ENCODE data around the gene CHCHD6. TPM values are rescaled to one million over a fixed set of nuclear protein-coding genes. Genes with fewer than 3 reads are reported as not detected.

CHCHD6 gene
- total RNA-seq, 1 experiment from 2014 or later = 40.9 TPM

GRCh38 chr3:126998320-126998719 lies 294.3 kb downstream of the CHCHD6 start (continued):
- TF ChIP-seq, protein P1, sequence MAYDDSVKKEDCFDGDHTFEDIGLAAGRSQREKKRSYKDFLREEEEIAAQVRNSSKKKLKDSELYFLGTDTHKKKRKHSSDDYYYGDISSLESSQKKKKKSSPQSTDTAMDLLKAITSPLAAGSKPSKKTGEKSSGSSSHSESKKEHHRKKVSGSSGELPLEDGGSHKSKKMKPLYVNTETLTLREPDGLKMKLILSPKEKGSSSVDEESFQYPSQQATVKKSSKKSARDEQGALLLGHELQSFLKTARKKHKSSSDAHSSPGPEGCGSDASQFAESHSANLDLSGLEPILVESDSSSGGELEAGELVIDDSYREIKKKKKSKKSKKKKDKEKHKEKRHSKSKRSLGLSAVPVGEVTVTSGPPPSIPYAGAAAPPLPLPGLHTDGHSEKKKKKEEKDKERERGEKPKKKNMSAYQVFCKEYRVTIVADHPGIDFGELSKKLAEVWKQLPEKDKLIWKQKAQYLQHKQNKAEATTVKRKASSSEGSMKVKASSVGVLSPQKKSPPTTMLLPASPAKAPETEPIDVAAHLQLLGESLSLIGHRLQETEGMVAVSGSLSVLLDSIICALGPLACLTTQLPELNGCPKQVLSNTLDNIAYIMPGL (CRISPR knock-in tag; IDR thresholded peaks at IDR 0.05) = no peak
- TF ChIP-seq NR2C2 (CRISPR knock-in tag; IDR thresholded peaks at IDR 0.05) = no peak
- TF ChIP-seq ZNF423 (CRISPR knock-in tag; IDR thresholded peaks at IDR 0.05) = no peak
- TF ChIP-seq KAT7 (CRISPR knock-in tag; IDR thresholded peaks at IDR 0.05; ENCODE audit: borderline replicate concordance) = no peak
- no peak for TF ChIP-seq FOXP1 (CRISPR knock-in tag; IDR thresholded peaks at IDR 0.05; ENCODE audit: borderline replicate concordance)
- TF ChIP-seq, protein P2, sequence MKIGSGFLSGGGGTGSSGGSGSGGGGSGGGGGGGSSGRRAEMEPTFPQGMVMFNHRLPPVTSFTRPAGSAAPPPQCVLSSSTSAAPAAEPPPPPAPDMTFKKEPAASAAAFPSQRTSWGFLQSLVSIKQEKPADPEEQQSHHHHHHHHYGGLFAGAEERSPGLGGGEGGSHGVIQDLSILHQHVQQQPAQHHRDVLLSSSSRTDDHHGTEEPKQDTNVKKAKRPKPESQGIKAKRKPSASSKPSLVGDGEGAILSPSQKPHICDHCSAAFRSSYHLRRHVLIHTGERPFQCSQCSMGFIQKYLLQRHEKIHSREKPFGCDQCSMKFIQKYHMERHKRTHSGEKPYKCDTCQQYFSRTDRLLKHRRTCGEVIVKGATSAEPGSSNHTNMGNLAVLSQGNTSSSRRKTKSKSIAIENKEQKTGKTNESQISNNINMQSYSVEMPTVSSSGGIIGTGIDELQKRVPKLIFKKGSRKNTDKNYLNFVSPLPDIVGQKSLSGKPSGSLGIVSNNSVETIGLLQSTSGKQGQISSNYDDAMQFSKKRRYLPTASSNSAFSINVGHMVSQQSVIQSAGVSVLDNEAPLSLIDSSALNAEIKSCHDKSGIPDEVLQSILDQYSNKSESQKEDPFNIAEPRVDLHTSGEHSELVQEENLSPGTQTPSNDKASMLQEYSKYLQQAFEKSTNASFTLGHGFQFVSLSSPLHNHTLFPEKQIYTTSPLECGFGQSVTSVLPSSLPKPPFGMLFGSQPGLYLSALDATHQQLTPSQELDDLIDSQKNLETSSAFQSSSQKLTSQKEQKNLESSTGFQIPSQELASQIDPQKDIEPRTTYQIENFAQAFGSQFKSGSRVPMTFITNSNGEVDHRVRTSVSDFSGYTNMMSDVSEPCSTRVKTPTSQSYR (CRISPR knock-in tag; IDR thresholded peaks at IDR 0.05) = no peak

- H3K9me3 Mint-ChIP-seq = no peaks in the 10 kb centered on the region
- no peak for ATAC-seq
- H3K4me1 Mint-ChIP-seq = peaks cover 26% of the 10 kb centered on the region
- TF ChIP-seq FOXP4 (CRISPR knock-in tag; IDR thresholded peaks at IDR 0.05) (no peak), ZNF138 (CRISPR knock-in tag; conservative IDR thresholded peaks at IDR 0.05) (no peak), TCF7 (CRISPR knock-in tag; IDR thresholded peaks at IDR 0.05; ENCODE audit: low read depth) (no peak)
- H3K4me3 Mint-ChIP-seq = no peak overlapping the region
- no peaks in the 10 kb centered on the region for H3K36me3 Mint-ChIP-seq
- ChIA-PET CTCF (interaction anchor here (2.3 kb wide), 1 partner anchor 16 kb away, joined by 8 read pairs; the partner anchor contains the start of gene PLXNA1), POLR2A (no interaction called here)
- peak overlapping the region; percentile 36; the same call in 1 of the 2 replicates for H3K27ac Mint-ChIP-seq
- no peaks in the 10 kb centered on the region for H3K27me3 Mint-ChIP-seq (ENCODE audit: low read depth)
- no peak for DNase-seq (ENCODE audit: low spot score)
Measured at GRCh38 chr3:126998728-126999127, 294.7 kb downstream of the CHCHD6 start.

- Mint-ChIP-seq H3K4me3 (no peak overlapping the region), H3K9me3 (no peaks in the 10 kb centered on the region), H3K36me3 (no peaks in the 10 kb centered on the region; the same call in 1 of the 2 replicates), H3K27me3 (ENCODE audit: low read depth) (no peaks in the 10 kb centered on the region), H3K4me1 (peaks cover 26% of the 10 kb centered on the region), H3K27ac (no peak overlapping the region)
- POLR2A ChIA-PET = interaction anchor here (0.6 kb wide), 1 partner anchor 692 kb away, joined by 5 read pairs; no protein-coding TSS in a partner anchor
- no peak for TF ChIP-seq AFF4 (CRISPR knock-in tag; IDR thresholded peaks at IDR 0.05; ENCODE audit: borderline replicate concordance)
- peak; percentile 68; the same call in 1 of the 2 replicates for TF ChIP-seq ZNF317 (CRISPR knock-in tag; IDR thresholded peaks at IDR 0.05; ENCODE audit: borderline replicate concordance, low read depth)
- CTCF ChIA-PET = interaction anchor here (2.3 kb wide), 1 partner anchor 17 kb away, joined by 8 read pairs; the partner anchor contains the start of gene PLXNA1
- no peak for DNase-seq (ENCODE audit: low spot score)
- ATAC-seq = no peak
Measured at GRCh38 chr3:126999383-126999782, 295.3 kb downstream of the CHCHD6 start.

All from WTC11 (cell line).